Mesendoderm (in vitro differentiated cells): ENCODE results near the gene KRTAP10-4.

Experiments used
- DNase-seq: peaks from one replicate; pipeline ENCODE4 v3.0.0; 2013
- H2AK5ac ChIP-seq: 2 replicates; pipeline ENCODE4 v1.6.1; 2013; ENCODE audit warnings: low read length, inconsistent platforms
- H2BK120ac ChIP-seq: 2 replicates; pipeline ENCODE4 v1.6.1; 2013; ENCODE audit warnings: low read depth, mild to moderate bottlenecking, low read length, moderate library complexity, mixed read lengths
- H2BK15ac ChIP-seq: replicated peaks from 2 replicates; pipeline ENCODE4 v1.6.1; 2013; ENCODE audit warnings: low read depth, mild to moderate bottlenecking, moderate library complexity
- H2BK5ac ChIP-seq: 2 replicates; pipeline ENCODE4 v1.6.1; 2013; ENCODE audit warnings: low read length, inconsistent platforms
- H3K18ac ChIP-seq: 2 replicates; pipeline ENCODE4 v1.6.1; 2013; ENCODE audit warnings: mild to moderate bottlenecking, low read length, mixed read lengths
- H3K23ac ChIP-seq: one replicate; pipeline ENCODE4 v1.6.1; 2013; ENCODE audit warnings: low read length
- H3K27ac ChIP-seq: 2 replicates; pipeline ENCODE4 v1.5.1; 2013; ENCODE audit warnings: low read depth, mild to moderate bottlenecking, inconsistent platforms, low read length, moderate library complexity
- H3K27me3 ChIP-seq: 2 replicates; pipeline ENCODE4 v1.6.1; 2013; ENCODE audit warnings: low read length, control low read depth, mild to moderate bottlenecking, inconsistent platforms; ENCODE audit not compliant: insufficient read depth, poor library complexity
- H3K36me3 ChIP-seq: 2 replicates; pipeline ENCODE4 v1.6.1; 2013; ENCODE audit warnings: low read length, inconsistent platforms; ENCODE audit not compliant: control insufficient read depth, insufficient read depth
- H3K4ac ChIP-seq: one replicate; pipeline ENCODE4 v1.6.1; 2013; ENCODE audit warnings: low read depth, mild to moderate bottlenecking, low read length, moderate library complexity
- H3K4me1 ChIP-seq: 2 replicates; pipeline ENCODE4 v1.6.1; 2013; ENCODE audit warnings: low read depth, low read length, inconsistent platforms; ENCODE audit not compliant: control insufficient read depth
- H3K4me2 ChIP-seq: 2 replicates; pipeline ENCODE4 v1.6.1; 2013; ENCODE audit warnings: low read length
- H3K4me3 ChIP-seq: 2 replicates; pipeline ENCODE4 v1.5.1; 2013; ENCODE audit warnings: mild to moderate bottlenecking, low read length
- H3K56ac ChIP-seq: one replicate; pipeline ENCODE4 v1.6.1; 2013; ENCODE audit warnings: low read length
- H3K79me1 ChIP-seq: 2 replicates; pipeline ENCODE4 v1.6.1; 2013; ENCODE audit warnings: low read length, inconsistent platforms
- H3K79me2 ChIP-seq: 2 replicates; pipeline ENCODE4 v1.6.1; 2013; ENCODE audit warnings: mild to moderate bottlenecking, low read length; ENCODE audit not compliant: control insufficient read depth, insufficient read depth
- H3K9ac ChIP-seq: 2 replicates; pipeline ENCODE4 v1.6.1; 2013; ENCODE audit warnings: low read length, inconsistent platforms
- H4K5ac ChIP-seq: one replicate; pipeline ENCODE4 v1.6.1; 2013; ENCODE audit warnings: low read length
- H4K8ac ChIP-seq: one replicate; pipeline ENCODE4 v1.6.1; 2013; ENCODE audit warnings: low read depth, mild to moderate bottlenecking, control low read depth, low read length, moderate library complexity
- WGBS: extraction: QIAGEN DNeasy Blood & Tissue Kit; methylation state at CpG from one replicate; pipeline ENCODE4 v1.1.7; 2013; ENCODE audit warnings: low lambda C conversion rate, missing lambda C conversion rate; ENCODE audit not compliant: insufficient coverage; ENCODE audit errors: extremely low coverage; 5-methylcytosine and 5-hydroxymethylcytosine counted together

Gene KRTAP10-4

GRCh38 chr21:44612029-44612486 lies 38.5 kb downstream of the KRTAP10-4 start, which contains the start of gene KRTAP10-8:
TSS of gene KRTAP10-8 (plus strand) at chr21:44612079. CDS start at chr21:44612101, 22 bp downstream.
- Histone ChIP-seq H2BK15ac (no peak within 1 kb of the TSS), H3K18ac (no peak within 1 kb of the TSS), H3K27ac (no peak within 1 kb of the TSS), H4K8ac (no peak within 1 kb of the TSS), H2BK120ac (no peak within 1 kb of the TSS), H3K4me1 (no peaks in the 10 kb centered on the region), H3K4me3 (no peak within 1 kb of the TSS), H3K27me3 (no peaks in the 10 kb centered on the region), H3K79me1 (no peaks in the 10 kb centered on the region), H3K23ac (no peak within 1 kb of the TSS), H4K5ac (no peak within 1 kb of the TSS), H2BK5ac (no peak within 1 kb of the TSS), H3K9ac (no peak within 1 kb of the TSS), H3K4ac (no peak within 1 kb of the TSS), H2AK5ac (no peak within 1 kb of the TSS), H3K4me2 (no peak within 1 kb of the TSS), H3K36me3 (no peaks in the 10 kb centered on the region), H3K56ac (no peak within 1 kb of the TSS), H3K79me2 (no peaks in the 10 kb centered on the region)
- DNase-seq, result no peak
- WGBS, result no CpG with 5 or more reads among the region's 8 CpGs

GRCh38 chr21:44612669-44613229 lies 39.2 kb downstream of the KRTAP10-4 start:
- Histone ChIP-seq H3K79me2 (no peaks in the 10 kb centered on the region), H3K79me1 (no peaks in the 10 kb centered on the region), H4K8ac (no peak overlapping the region), H3K27ac (no peak overlapping the region), H3K18ac (no peak overlapping the region), H3K4me1 (no peaks in the 10 kb centered on the region), H3K4ac (no peak overlapping the region), H3K27me3 (no peaks in the 10 kb centered on the region), H3K4me3 (no peak overlapping the region), H2BK120ac (no peak overlapping the region), H2BK5ac (no peak overlapping the region), H2AK5ac (no peak overlapping the region), H4K5ac (no peak overlapping the region), H3K9ac (no peak overlapping the region), H2BK15ac (no peak overlapping the region), H3K56ac (no peak overlapping the region), H3K23ac (no peak overlapping the region), H3K4me2 (no peak overlapping the region), H3K36me3 (no peaks in the 10 kb centered on the region)
- no CpG with 5 or more reads among the region's 13 CpGs for WGBS
- no peak for DNase-seq

GRCh38 chr21:44613386-44614155 lies 40.0 kb downstream of the KRTAP10-4 start:
- H4K5ac ChIP-seq, result no peak overlapping the region
- H3K4me3 ChIP-seq, result no peak overlapping the region
- H3K4me1 ChIP-seq, result no peaks in the 10 kb centered on the region
- no peak overlapping the region for H3K27ac ChIP-seq
- no peak overlapping the region for H3K9ac ChIP-seq
- H3K56ac ChIP-seq, result no peak overlapping the region
- H3K23ac ChIP-seq, result no peak overlapping the region
- no CpG with 5 or more reads among the region's 26 CpGs for WGBS
- H2BK120ac ChIP-seq, result no peak overlapping the region
- no peaks in the 10 kb centered on the region for H3K79me1 ChIP-seq
- H3K27me3 ChIP-seq, result no peaks in the 10 kb centered on the region
- no peaks in the 10 kb centered on the region for H3K36me3 ChIP-seq
- no peaks in the 10 kb centered on the region for H3K79me2 ChIP-seq
- no peak overlapping the region for H2BK5ac ChIP-seq
- H4K8ac ChIP-seq, result no peak overlapping the region
- H3K4ac ChIP-seq, result no peak overlapping the region
- no peak for DNase-seq
- no peak overlapping the region for H2BK15ac ChIP-seq
- no peak overlapping the region for H3K4me2 ChIP-seq
- H3K18ac ChIP-seq, result no peak overlapping the region
- no peak overlapping the region for H2AK5ac ChIP-seq

- DNase-seq, result no peak
- Histone ChIP-seq H2BK5ac (no peak overlapping the region), H3K79me2 (no peaks in the 10 kb centered on the region), H3K9ac (no peak overlapping the region), H3K27ac (no peak overlapping the region), H3K18ac (no peak overlapping the region), H2BK15ac (no peak overlapping the region), H3K27me3 (no peaks in the 10 kb centered on the region), H3K23ac (no peak overlapping the region), H3K4me3 (no peak overlapping the region), H3K36me3 (no peaks in the 10 kb centered on the region), H3K79me1 (no peaks in the 10 kb centered on the region), H3K4ac (no peak overlapping the region), H3K56ac (no peak overlapping the region), H4K5ac (no peak overlapping the region), H4K8ac (no peak overlapping the region), H3K4me1 (peaks cover 4% of the 10 kb centered on the region), H2BK120ac (no peak overlapping the region), H2AK5ac (no peak overlapping the region), H3K4me2 (no peak overlapping the region)
- no CpG with 5 or more reads among the region's 20 CpGs for WGBS
Observed at GRCh38 chr21:44614161-44614631, 40.7 kb downstream of the KRTAP10-4 start.

GRCh38 chr21:44614961-44615391 lies 41.4 kb downstream of the KRTAP10-4 start:
- Histone ChIP-seq H2AK5ac (no peak overlapping the region), H3K36me3 (no peaks in the 10 kb centered on the region), H3K27me3 (no peaks in the 10 kb centered on the region), H3K4ac (no peak overlapping the region), H3K23ac (no peak overlapping the region), H3K4me1 (peaks cover 4% of the 10 kb centered on the region), H4K5ac (no peak overlapping the region), H3K4me2 (no peak overlapping the region), H3K79me2 (no peaks in the 10 kb centered on the region), H2BK120ac (no peak overlapping the region), H4K8ac (no peak overlapping the region), H2BK5ac (no peak overlapping the region), H3K79me1 (no peaks in the 10 kb centered on the region), H3K4me3 (no peak overlapping the region), H2BK15ac (no peak overlapping the region), H3K27ac (no peak overlapping the region), H3K56ac (no peak overlapping the region), H3K9ac (no peak overlapping the region), H3K18ac (no peak overlapping the region)
- DNase-seq, result no peak
- WGBS, result no CpG with 5 or more reads among the region's 28 CpGs
